Measurements from ENCODE around the gene UBE2QL1. TPM values are rescaled to one million over a fixed set of nuclear protein-coding genes. Genes with fewer than 3 reads are reported as not detected.

The UBE2QL1 gene
- total RNA-seq, 1 experiment from 2014 or later = 0.11 TPM

- Histone ChIP-seq H2AFZ (ENCODE audit: low read length) (no peak overlapping the region), H3K14ac (ENCODE audit: insufficient read depth, low read length) (no peak overlapping the region), H3T11ph (ENCODE audit: low read length) (no peak overlapping the region), H2AK5ac (ENCODE audit: insufficient read length, low read length) (no peak overlapping the region), H4K5ac (ENCODE audit: insufficient read length, low read depth, low read length) (no peak overlapping the region), H3K4me1 (ENCODE audit: insufficient read depth, low read length) (no peaks in the 10 kb centered on the region), H3K18ac (ENCODE audit: insufficient read length, low read depth, low read length) (no peak overlapping the region), H3K79me2 (ENCODE audit: insufficient read depth, low read length) (no peaks in the 10 kb centered on the region), H3K9me3 (ENCODE audit: control insufficient read depth, low read depth, low read length) (no peaks in the 10 kb centered on the region), H3K27ac (ENCODE audit: insufficient read length, low read depth, low read length) (no peak overlapping the region), H3K79me1 (ENCODE audit: insufficient read depth, low read depth, low read length, poor library complexity, severe bottlenecking) (no peaks in the 10 kb centered on the region), H2BK15ac (ENCODE audit: low read depth, low read length) (no peak overlapping the region), H3K27me3 (ENCODE audit: insufficient read depth, low read length) (no peaks in the 10 kb centered on the region), H2BK5ac (ENCODE audit: insufficient read length, low read length) (no peak overlapping the region), H2BK120ac (ENCODE audit: low read depth, low read length, poor library complexity, severe bottlenecking) (no peak overlapping the region), H4K8ac (replicated peaks; ENCODE audit: insufficient read length, low read depth, low read length) (no peak overlapping the region), H3K23ac (ENCODE audit: insufficient read length, low read depth, low read length) (no peak overlapping the region), H3K23me2 (ENCODE audit: insufficient read length, low read depth, low read length, poor library complexity, severe bottlenecking) (no peaks in the 10 kb centered on the region), H4K91ac (ENCODE audit: insufficient read length, low read depth, low read length) (no peak overlapping the region), H3K9ac (ENCODE audit: extremely low read depth, insufficient read length, low read length) (no peak overlapping the region), H4K20me1 (ENCODE audit: control insufficient read depth, insufficient read depth, insufficient read length) (no peaks in the 10 kb centered on the region), H2BK20ac (ENCODE audit: low read depth, low read length, poor library complexity, severe bottlenecking) (no peak overlapping the region), H2BK12ac (ENCODE audit: insufficient read length, low read depth, low read length) (no peak overlapping the region), H3K56ac (ENCODE audit: insufficient read length, low read depth, low read length) (no peak overlapping the region), H3K4ac (ENCODE audit: low read depth, low read length) (no peak overlapping the region), H3K4me2 (ENCODE audit: insufficient read depth, insufficient read length, low read length) (no peak overlapping the region)
- TF ChIP-seq, protein P1, sequence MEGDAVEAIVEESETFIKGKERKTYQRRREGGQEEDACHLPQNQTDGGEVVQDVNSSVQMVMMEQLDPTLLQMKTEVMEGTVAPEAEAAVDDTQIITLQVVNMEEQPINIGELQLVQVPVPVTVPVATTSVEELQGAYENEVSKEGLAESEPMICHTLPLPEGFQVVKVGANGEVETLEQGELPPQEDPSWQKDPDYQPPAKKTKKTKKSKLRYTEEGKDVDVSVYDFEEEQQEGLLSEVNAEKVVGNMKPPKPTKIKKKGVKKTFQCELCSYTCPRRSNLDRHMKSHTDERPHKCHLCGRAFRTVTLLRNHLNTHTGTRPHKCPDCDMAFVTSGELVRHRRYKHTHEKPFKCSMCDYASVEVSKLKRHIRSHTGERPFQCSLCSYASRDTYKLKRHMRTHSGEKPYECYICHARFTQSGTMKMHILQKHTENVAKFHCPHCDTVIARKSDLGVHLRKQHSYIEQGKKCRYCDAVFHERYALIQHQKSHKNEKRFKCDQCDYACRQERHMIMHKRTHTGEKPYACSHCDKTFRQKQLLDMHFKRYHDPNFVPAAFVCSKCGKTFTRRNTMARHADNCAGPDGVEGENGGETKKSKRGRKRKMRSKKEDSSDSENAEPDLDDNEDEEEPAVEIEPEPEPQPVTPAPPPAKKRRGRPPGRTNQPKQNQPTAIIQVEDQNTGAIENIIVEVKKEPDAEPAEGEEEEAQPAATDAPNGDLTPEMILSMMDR (conservative IDR thresholded peaks at IDR 0.05) = no peak
- Mint-ChIP-seq H3K4me3 (no peak overlapping the region), H3K36me3 (ENCODE audit: insufficient read depth in 1 of 3, low read depth in 3 of 3) (no peaks in the 10 kb centered on the region; a peak in 1 of 7 replicates), H3K27ac (no peak overlapping the region), H3K4me1 (peaks cover 4 to 9% of the 10 kb centered on the region in 2 experiments; a peak in 3 of 4 replicates), H3K9me3 (peaks cover 0 to 3% of the 10 kb centered on the region in 2 experiments; a peak in 1 of 5 replicates), H3K27me3 (ENCODE audit: low read depth) (peaks cover 7% of the 10 kb centered on the region)
- no peak for DNase-seq
- WGBS (ENCODE audit: extremely low coverage, insufficient read length, low lambda C conversion rate) = no CpG with 5 or more reads among the region's 4 CpGs
Measured at GRCh38 chr5:6405591-6405990, 43.1 kb upstream of the UBE2QL1 start.
